ENCODE measurements around the gene AKR1C8.
"Not testable (repeated sequence)": the region's sequence is repeated elsewhere in the genome, so short reads cannot be mapped to it uniquely, and the experiment has no call there.

AKR1C8 gene

GRCh38 chr10:5135581-5135980, 49.4 kb downstream of the AKR1C8 start:
- intact Hi-C loops (cut with DNase I; ENCODE audit: low total_unique reads): no loop called here
- no peaks in the 10 kb centered on the region for H3K27me3 ChIP-seq
- H3K4me1 ChIP-seq: no peaks in the 10 kb centered on the region
- H3K36me3 ChIP-seq: no peaks in the 10 kb centered on the region
- no peak for TF ChIP-seq CTCF (IDR thresholded peaks at IDR 0.05)
- no peak overlapping the region for H3K27ac ChIP-seq
- H3K4me3 ChIP-seq: no peak overlapping the region
- no peak for DNase-seq
- peaks cover 0 to 22% (median 6%) of the 10 kb centered on the region in 3 donors for H3K9me3 ChIP-seq

- H3K27ac ChIP-seq: no peak overlapping the region
- H3K36me3 ChIP-seq: no peaks in the 10 kb centered on the region
- no peaks in the 10 kb centered on the region for H3K4me1 ChIP-seq
- intact Hi-C loops (cut with DNase I; ENCODE audit: low total_unique reads): no loop called here
- no peaks in the 10 kb centered on the region for H3K27me3 ChIP-seq
- H3K4me3 ChIP-seq: no peak overlapping the region
- DNase-seq: no peak
- TF ChIP-seq CTCF (IDR thresholded peaks at IDR 0.05): no peak
- peaks cover 0 to 15% (median 0%) of the 10 kb centered on the region in 3 donors for H3K9me3 ChIP-seq
These were observed 59.5 kb downstream of the AKR1C8 start for GRCh38 chr10:5125315-5126044.

DNA sequence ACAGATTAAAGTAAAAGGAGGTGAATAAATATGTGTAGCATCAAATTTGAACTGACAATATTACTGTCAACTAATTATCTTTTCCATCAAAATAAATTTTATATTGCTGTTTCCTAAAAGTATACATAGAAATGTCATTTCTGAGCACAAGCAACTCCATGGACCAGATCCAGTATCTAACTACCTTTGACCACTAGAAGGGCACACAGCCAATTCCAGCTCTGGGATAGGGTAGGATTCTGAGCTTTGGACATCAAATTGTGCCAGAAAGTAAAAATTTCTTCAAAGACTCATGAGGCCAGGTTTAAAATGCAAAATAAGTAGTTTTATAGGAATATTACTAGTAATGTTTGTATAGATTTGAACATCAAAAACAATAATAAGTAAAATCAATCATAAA, 61.1 kb downstream of the AKR1C8 start:
- H3K36me3 ChIP-seq: no peaks in the 10 kb centered on the region
- no peaks in the 10 kb centered on the region for H3K4me1 ChIP-seq
- no peak overlapping the region for H3K4me3 ChIP-seq
- intact Hi-C loops (cut with DNase I; ENCODE audit: low total_unique reads): no loop called here
- no peaks in the 10 kb centered on the region for H3K27me3 ChIP-seq
- TF ChIP-seq CTCF (IDR thresholded peaks at IDR 0.05): no peak
- H3K27ac ChIP-seq: no peak overlapping the region
- peaks cover 0 to 15% (median 0%) of the 10 kb centered on the region in 3 donors for H3K9me3 ChIP-seq
- DNase-seq: no peak

- H3K27me3 ChIP-seq; H3K9me3 ChIP-seq; H3K27ac ChIP-seq; H3K36me3 ChIP-seq; intact Hi-C loops (cut with DNase I; ENCODE audit: low total_unique reads); H3K4me3 ChIP-seq; DNase-seq; H3K4me1 ChIP-seq: not testable (repeated sequence)
These were observed 65.0 kb downstream of the AKR1C8 start for GRCh38 chr10:5119997-5120396.

- Histone ChIP-seq H3K9me3 (no peaks in the 10 kb centered on the region), H3K27ac (no peak overlapping the region), H3K4me3 (no peak overlapping the region), H3K4me1 (no peaks in the 10 kb centered on the region), H3K36me3 (no peaks in the 10 kb centered on the region), H3K27me3 (no peaks in the 10 kb centered on the region)
- intact Hi-C loops (cut with DNase I; ENCODE audit: low total_unique reads): no loop called here
- no peak for DNase-seq
- TF ChIP-seq CTCF (IDR thresholded peaks at IDR 0.05): no peak
These were observed 67.9 kb downstream of the AKR1C8 start for GRCh38 chr10:5117026-5117425.

GRCh38 chr10:5116621-5117020, 68.3 kb downstream of the AKR1C8 start:
- intact Hi-C loops (cut with DNase I; ENCODE audit: low total_unique reads): no loop called here
- Histone ChIP-seq H3K27me3 (no peaks in the 10 kb centered on the region), H3K4me3 (no peak overlapping the region), H3K27ac (no peak overlapping the region), H3K36me3 (no peaks in the 10 kb centered on the region), H3K4me1 (no peaks in the 10 kb centered on the region), H3K9me3 (no peaks in the 10 kb centered on the region)
- DNase-seq: no peak
- TF ChIP-seq CTCF (IDR thresholded peaks at IDR 0.05): no peak

GRCh38 chr10:5109861-5110260, 75.1 kb downstream of the AKR1C8 start:
- intact Hi-C loops (cut with DNase I; ENCODE audit: low total_unique reads); H3K27ac ChIP-seq; DNase-seq; H3K4me3 ChIP-seq; H3K9me3 ChIP-seq; H3K27me3 ChIP-seq; H3K4me1 ChIP-seq: not testable (repeated sequence)
- peaks cover 15 to 17% (median 16%) of the 10 kb centered on the region in 3 donors for H3K36me3 ChIP-seq

Measured in tibial artery (tissue), 4 donors.